PC-3 (cell line): ENCODE results near the gene ID2.

ENCODE experiments used
- EZH2 ChIP-seq: fragments of 300-600 bp; sonication (generic); IDR thresholded peaks from one replicate; pipeline ENCODE4 v1.6.1; 2017; ENCODE audit warnings: antibody characterized with exemption, mild to moderate bottlenecking, low read length; ENCODE audit not compliant: unreplicated experiment
- TF ChIP-seq, protein P1 (sequence below): fragments of 300-600 bp; sonication (generic); conservative IDR thresholded peaks from 2 replicates; pipeline ENCODE4 v1.5.1; 2017; ENCODE audit warnings: antibody characterized with exemption, low read depth, mild to moderate bottlenecking, low read length

DNA sequence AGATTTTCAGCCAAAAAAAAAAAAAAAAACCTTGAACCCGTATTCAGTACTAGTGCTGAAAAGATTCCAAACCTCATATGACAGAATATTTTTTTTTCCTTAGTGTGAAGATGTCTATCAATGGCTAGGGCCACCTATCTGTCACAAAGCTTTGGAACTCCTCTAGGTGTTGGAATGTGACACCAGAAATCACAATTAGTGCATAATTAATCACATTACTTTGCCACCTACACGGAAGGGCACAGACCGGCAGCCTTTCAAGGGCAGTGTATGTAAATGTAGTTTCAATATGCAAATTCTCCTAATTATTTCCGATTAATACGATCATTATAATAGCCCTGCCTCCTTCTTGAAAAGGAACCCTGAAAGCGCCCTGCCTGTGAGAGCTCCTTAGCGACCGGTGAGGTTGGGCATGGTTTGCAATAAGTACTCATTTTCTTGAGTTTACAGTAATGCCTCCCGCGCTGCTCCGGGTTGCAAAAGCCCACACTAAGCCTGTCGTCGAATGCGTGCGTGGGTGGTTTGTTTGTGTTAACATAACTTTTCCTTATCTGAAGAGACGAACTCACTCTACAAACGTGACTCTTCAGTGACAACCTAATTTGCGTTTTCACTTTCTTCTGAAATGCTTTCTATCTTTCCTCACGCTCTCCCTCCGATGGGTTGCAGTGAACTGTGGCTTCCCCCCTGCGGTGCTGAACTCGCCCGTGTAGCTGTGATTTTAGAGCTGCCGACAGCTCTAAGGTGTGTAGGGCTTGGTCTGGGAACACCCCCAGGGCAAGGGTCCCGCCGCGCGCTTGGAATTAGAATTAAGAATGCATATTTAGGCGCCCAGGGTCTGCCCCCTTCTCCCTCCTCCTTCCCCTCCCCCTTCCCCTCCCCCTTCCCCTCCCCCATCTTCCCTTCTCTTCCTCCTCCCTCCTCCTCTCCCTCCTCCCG lies 765 bp upstream of the ID2 start:
- TF ChIP-seq, protein P1, sequence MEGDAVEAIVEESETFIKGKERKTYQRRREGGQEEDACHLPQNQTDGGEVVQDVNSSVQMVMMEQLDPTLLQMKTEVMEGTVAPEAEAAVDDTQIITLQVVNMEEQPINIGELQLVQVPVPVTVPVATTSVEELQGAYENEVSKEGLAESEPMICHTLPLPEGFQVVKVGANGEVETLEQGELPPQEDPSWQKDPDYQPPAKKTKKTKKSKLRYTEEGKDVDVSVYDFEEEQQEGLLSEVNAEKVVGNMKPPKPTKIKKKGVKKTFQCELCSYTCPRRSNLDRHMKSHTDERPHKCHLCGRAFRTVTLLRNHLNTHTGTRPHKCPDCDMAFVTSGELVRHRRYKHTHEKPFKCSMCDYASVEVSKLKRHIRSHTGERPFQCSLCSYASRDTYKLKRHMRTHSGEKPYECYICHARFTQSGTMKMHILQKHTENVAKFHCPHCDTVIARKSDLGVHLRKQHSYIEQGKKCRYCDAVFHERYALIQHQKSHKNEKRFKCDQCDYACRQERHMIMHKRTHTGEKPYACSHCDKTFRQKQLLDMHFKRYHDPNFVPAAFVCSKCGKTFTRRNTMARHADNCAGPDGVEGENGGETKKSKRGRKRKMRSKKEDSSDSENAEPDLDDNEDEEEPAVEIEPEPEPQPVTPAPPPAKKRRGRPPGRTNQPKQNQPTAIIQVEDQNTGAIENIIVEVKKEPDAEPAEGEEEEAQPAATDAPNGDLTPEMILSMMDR = no peak
- TF ChIP-seq EZH2 = no peak
